ENCODE results near the gene ACBD4. TPM values are rescaled to one million over a fixed set of nuclear protein-coding genes. Genes with fewer than 3 reads are reported as not detected.

ACBD4 gene
- total RNA-seq, 2 donors from 2014 or later, result 18.8 to 23.3 TPM

GRCh38 chr17:45145035-45145389 is 9.5 kb downstream of the ACBD4 start:
- H3K36me3 ChIP-seq, result no peaks in the 10 kb centered on the region
- no peaks in the 10 kb centered on the region for H3K4me1 ChIP-seq (replicated peaks)
- peak overlapping the region; percentile 29 to 42 for H3K4me3 ChIP-seq
- H3K9me3 ChIP-seq, result no peaks in the 10 kb centered on the region
- intact Hi-C loops (cut with DNase I), result loop anchor here (5.0 kb wide), 1 partner anchor 172 kb away; the partner anchor contains the start of gene MAP3K14
- TF ChIP-seq POLR2A (IDR thresholded peaks at IDR 0.05), result no peak
- TF ChIP-seq POLR2AphosphoS5 (IDR thresholded peaks at IDR 0.05), result no peak
- no peak for TF ChIP-seq CTCF (IDR thresholded peaks at IDR 0.05)
- H3K27ac ChIP-seq, result peak overlapping the region; percentile 93 to 94
- no peak for DNase-seq (ENCODE audit: low spot score)
- whole genome bisulfite sequencing, result 66% methylated on average over 8 of the region's 8 CpGs
- no peaks in the 10 kb centered on the region for H3K27me3 ChIP-seq (replicated peaks; ENCODE audit: insufficient read depth)

- Histone ChIP-seq H3K27ac (peak overlapping the region; percentile 99), H3K27me3 (replicated peaks; ENCODE audit: insufficient read depth) (no peaks in the 10 kb centered on the region), H3K4me1 (replicated peaks) (no peaks in the 10 kb centered on the region), H3K4me3 (no peak overlapping the region), H3K36me3 (no peaks in the 10 kb centered on the region), H3K9me3 (no peaks in the 10 kb centered on the region)
- intact Hi-C loops (cut with DNase I), result loop anchor here (5.0 kb wide), 1 partner anchor 171 kb away; the partner anchor contains the start of gene MAP3K14
- no peak for TF ChIP-seq POLR2AphosphoS5 (IDR thresholded peaks at IDR 0.05)
- TF ChIP-seq POLR2A (IDR thresholded peaks at IDR 0.05), result no peak
- TF ChIP-seq CTCF (IDR thresholded peaks at IDR 0.05), result no peak
- WGBS, result 89% methylated on average over 10 of the region's 10 CpGs
- no peak for DNase-seq (ENCODE audit: low spot score)
Measured at GRCh38 chr17:45146166-45146565, 10.7 kb downstream of the ACBD4 start.

- no peaks in the 10 kb centered on the region for H3K4me1 ChIP-seq (replicated peaks)
- no peak overlapping the region for H3K4me3 ChIP-seq
- intact Hi-C loops (cut with DNase I), result loop anchor here (5.0 kb wide), 1 partner anchor 171 kb away; the partner anchor contains the start of gene MAP3K14
- H3K27ac ChIP-seq, result peak overlapping the region; percentile 99
- DNase-seq (ENCODE audit: low spot score), result no peak
- no peaks in the 10 kb centered on the region for H3K9me3 ChIP-seq
- no peak for TF ChIP-seq POLR2A (IDR thresholded peaks at IDR 0.05)
- no peak for TF ChIP-seq POLR2AphosphoS5 (IDR thresholded peaks at IDR 0.05)
- TF ChIP-seq CTCF (IDR thresholded peaks at IDR 0.05), result no peak
- no peaks in the 10 kb centered on the region for H3K36me3 ChIP-seq
- no peaks in the 10 kb centered on the region for H3K27me3 ChIP-seq (replicated peaks; ENCODE audit: insufficient read depth)
- 70% methylated on average over 4 of the region's 4 CpGs for WGBS
Measured at GRCh38 chr17:45146592-45146889, 11.1 kb downstream of the ACBD4 start.

GRCh38 chr17:45146890-45147580 is 11.5 kb downstream of the ACBD4 start:
- Histone ChIP-seq H3K4me1 (replicated peaks) (no peaks in the 10 kb centered on the region), H3K36me3 (no peaks in the 10 kb centered on the region), H3K9me3 (no peaks in the 10 kb centered on the region), H3K4me3 (peak overlapping the region; percentile 56 to 63), H3K27me3 (replicated peaks; ENCODE audit: insufficient read depth) (no peaks in the 10 kb centered on the region), H3K27ac (peak overlapping the region; percentile 99)
- 4% methylated on average over 29 of the region's 29 CpGs for WGBS
- TF ChIP-seq CTCF (IDR thresholded peaks at IDR 0.05) (peak in 1 of 4 experiments; percentile 2), POLR2A (IDR thresholded peaks at IDR 0.05) (peak; percentile 45), POLR2AphosphoS5 (IDR thresholded peaks at IDR 0.05) (peak; percentile 91)
- intact Hi-C loops (cut with DNase I), result loop anchor here (5.0 kb wide), 1 partner anchor 170 kb away; the partner anchor contains the start of gene MAP3K14
- peak; percentile 76 for DNase-seq (ENCODE audit: low spot score)

All from prostate gland (tissue), 2 donors.